ENCODE results near the gene JADE1. TPM values are rescaled to one million over a fixed set of nuclear protein-coding genes. Genes with fewer than 3 reads are reported as not detected.

Gene JADE1
- total and polyA plus RNA-seq, 2 experiments from 2014 or later = 84.2 to 158 TPM

- no peaks in the 10 kb centered on the region for H4K20me1 ChIP-seq (replicated peaks; ENCODE audit: insufficient read depth)
- peaks cover 4% of the 10 kb centered on the region for H3K27me3 Mint-ChIP-seq (ENCODE audit: insufficient read depth, low read depth, poor library complexity)
- H3K4me1 ChIP-seq (ENCODE audit: insufficient read depth) = peaks cover 60% of the 10 kb centered on the region
- H3K4me2 ChIP-seq = no peak overlapping the region
- H3K9me2 ChIP-seq (ENCODE audit: insufficient read depth) = peaks cover 3% of the 10 kb centered on the region; the same call in 1 of the 2 replicates
- H3K4me1 Mint-ChIP-seq = peaks cover 7% of the 10 kb centered on the region
- H3K4me3 Mint-ChIP-seq = no peak overlapping the region
- no peaks in the 10 kb centered on the region for H3K27me3 ChIP-seq (ENCODE audit: insufficient read depth)
- no peak overlapping the region for H3K4me3 ChIP-seq
- peaks cover under 1% of the 10 kb centered on the region; the same call in 2 of the 3 replicates for H3K36me3 Mint-ChIP-seq (ENCODE audit: low read depth)
- TF ChIP-seq REST (IDR thresholded peaks at IDR 0.05; ENCODE audit: unreplicated experiment) = no peak
- TF ChIP-seq ZNF114 (CRISPR knock-in tag; IDR thresholded peaks at IDR 0.05) = no peak
- no peak for TF ChIP-seq STAT1 (IDR thresholded peaks at IDR 0.05; ENCODE audit: unreplicated experiment)
- no peak for TF ChIP-seq JUNB (IDR thresholded peaks at IDR 0.05; ENCODE audit: unreplicated experiment)
- H3K36me3 ChIP-seq (ENCODE audit: insufficient read depth) = no peaks in the 10 kb centered on the region
- H2AFZ ChIP-seq = no peak overlapping the region
- no peaks in the 10 kb centered on the region for H3K79me2 ChIP-seq (replicated peaks; ENCODE audit: insufficient read depth)
- no peaks in the 10 kb centered on the region for H3K9me3 Mint-ChIP-seq
- no peak for ATAC-seq
- no peak overlapping the region for H3K27ac ChIP-seq (ENCODE audit: low read depth)
- no peak overlapping the region for H3K27ac Mint-ChIP-seq
- peaks cover 16% of the 10 kb centered on the region; the same call in 1 of the 2 replicates for H3F3A ChIP-seq (replicated peaks; ENCODE audit: low read depth)
- no peak for DNase-seq (ENCODE audit: low spot score)
Observed at GRCh38 chr4:128800284-128800683, 9.2 kb upstream of the JADE1 start.

GRCh38 chr4:128800701-128801284, 8.7 kb upstream of the JADE1 start:
- Histone ChIP-seq H4K20me1 (replicated peaks; ENCODE audit: insufficient read depth) (no peaks in the 10 kb centered on the region), H3K27me3 (ENCODE audit: insufficient read depth) (no peaks in the 10 kb centered on the region), H3K9me2 (ENCODE audit: insufficient read depth) (peaks cover 3% of the 10 kb centered on the region; the same call in 1 of the 2 replicates), H3K4me1 (ENCODE audit: insufficient read depth) (peaks cover 60% of the 10 kb centered on the region), H3F3A (replicated peaks; ENCODE audit: low read depth) (peaks cover 16% of the 10 kb centered on the region; the same call in 1 of the 2 replicates), H3K4me3 (no peak overlapping the region), H3K79me2 (replicated peaks; ENCODE audit: insufficient read depth) (no peaks in the 10 kb centered on the region), H3K36me3 (ENCODE audit: insufficient read depth) (no peaks in the 10 kb centered on the region), H3K4me2 (peak overlapping the region; percentile 9; the same call in 1 of the 2 replicates), H2AFZ (no peak overlapping the region), H3K27ac (ENCODE audit: low read depth) (no peak overlapping the region)
- DNase-seq (ENCODE audit: low spot score) = no peak
- Mint-ChIP-seq H3K4me3 (no peak overlapping the region), H3K27ac (no peak overlapping the region), H3K4me1 (peaks cover 7% of the 10 kb centered on the region), H3K9me3 (no peaks in the 10 kb centered on the region), H3K27me3 (ENCODE audit: insufficient read depth, low read depth, poor library complexity) (peaks cover 4% of the 10 kb centered on the region), H3K36me3 (ENCODE audit: low read depth) (no peaks in the 10 kb centered on the region)
- ATAC-seq = no peak
- TF ChIP-seq STAT1 (IDR thresholded peaks at IDR 0.05; ENCODE audit: unreplicated experiment) (no peak), ZNF114 (CRISPR knock-in tag; IDR thresholded peaks at IDR 0.05) (no peak), EZH2phosphoT487 (IDR thresholded peaks at IDR 0.05; ENCODE audit: unreplicated experiment) (no peak), JUNB (IDR thresholded peaks at IDR 0.05; ENCODE audit: unreplicated experiment) (no peak), NANOG (IDR thresholded peaks at IDR 0.05; ENCODE audit: borderline replicate concordance) (no peak), POLR2AphosphoS5 (IDR thresholded peaks at IDR 0.05; ENCODE audit: low read depth) (no peak), CREB1 (CRISPR knock-in tag; IDR thresholded peaks at IDR 0.05; ENCODE audit: low read depth) (no peak)
- TF ChIP-seq, protein P1, sequence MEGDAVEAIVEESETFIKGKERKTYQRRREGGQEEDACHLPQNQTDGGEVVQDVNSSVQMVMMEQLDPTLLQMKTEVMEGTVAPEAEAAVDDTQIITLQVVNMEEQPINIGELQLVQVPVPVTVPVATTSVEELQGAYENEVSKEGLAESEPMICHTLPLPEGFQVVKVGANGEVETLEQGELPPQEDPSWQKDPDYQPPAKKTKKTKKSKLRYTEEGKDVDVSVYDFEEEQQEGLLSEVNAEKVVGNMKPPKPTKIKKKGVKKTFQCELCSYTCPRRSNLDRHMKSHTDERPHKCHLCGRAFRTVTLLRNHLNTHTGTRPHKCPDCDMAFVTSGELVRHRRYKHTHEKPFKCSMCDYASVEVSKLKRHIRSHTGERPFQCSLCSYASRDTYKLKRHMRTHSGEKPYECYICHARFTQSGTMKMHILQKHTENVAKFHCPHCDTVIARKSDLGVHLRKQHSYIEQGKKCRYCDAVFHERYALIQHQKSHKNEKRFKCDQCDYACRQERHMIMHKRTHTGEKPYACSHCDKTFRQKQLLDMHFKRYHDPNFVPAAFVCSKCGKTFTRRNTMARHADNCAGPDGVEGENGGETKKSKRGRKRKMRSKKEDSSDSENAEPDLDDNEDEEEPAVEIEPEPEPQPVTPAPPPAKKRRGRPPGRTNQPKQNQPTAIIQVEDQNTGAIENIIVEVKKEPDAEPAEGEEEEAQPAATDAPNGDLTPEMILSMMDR (conservative IDR thresholded peaks at IDR 0.05; ENCODE audit: low read depth in 2 of 2) = no peak
- TF ChIP-seq, protein P2, sequence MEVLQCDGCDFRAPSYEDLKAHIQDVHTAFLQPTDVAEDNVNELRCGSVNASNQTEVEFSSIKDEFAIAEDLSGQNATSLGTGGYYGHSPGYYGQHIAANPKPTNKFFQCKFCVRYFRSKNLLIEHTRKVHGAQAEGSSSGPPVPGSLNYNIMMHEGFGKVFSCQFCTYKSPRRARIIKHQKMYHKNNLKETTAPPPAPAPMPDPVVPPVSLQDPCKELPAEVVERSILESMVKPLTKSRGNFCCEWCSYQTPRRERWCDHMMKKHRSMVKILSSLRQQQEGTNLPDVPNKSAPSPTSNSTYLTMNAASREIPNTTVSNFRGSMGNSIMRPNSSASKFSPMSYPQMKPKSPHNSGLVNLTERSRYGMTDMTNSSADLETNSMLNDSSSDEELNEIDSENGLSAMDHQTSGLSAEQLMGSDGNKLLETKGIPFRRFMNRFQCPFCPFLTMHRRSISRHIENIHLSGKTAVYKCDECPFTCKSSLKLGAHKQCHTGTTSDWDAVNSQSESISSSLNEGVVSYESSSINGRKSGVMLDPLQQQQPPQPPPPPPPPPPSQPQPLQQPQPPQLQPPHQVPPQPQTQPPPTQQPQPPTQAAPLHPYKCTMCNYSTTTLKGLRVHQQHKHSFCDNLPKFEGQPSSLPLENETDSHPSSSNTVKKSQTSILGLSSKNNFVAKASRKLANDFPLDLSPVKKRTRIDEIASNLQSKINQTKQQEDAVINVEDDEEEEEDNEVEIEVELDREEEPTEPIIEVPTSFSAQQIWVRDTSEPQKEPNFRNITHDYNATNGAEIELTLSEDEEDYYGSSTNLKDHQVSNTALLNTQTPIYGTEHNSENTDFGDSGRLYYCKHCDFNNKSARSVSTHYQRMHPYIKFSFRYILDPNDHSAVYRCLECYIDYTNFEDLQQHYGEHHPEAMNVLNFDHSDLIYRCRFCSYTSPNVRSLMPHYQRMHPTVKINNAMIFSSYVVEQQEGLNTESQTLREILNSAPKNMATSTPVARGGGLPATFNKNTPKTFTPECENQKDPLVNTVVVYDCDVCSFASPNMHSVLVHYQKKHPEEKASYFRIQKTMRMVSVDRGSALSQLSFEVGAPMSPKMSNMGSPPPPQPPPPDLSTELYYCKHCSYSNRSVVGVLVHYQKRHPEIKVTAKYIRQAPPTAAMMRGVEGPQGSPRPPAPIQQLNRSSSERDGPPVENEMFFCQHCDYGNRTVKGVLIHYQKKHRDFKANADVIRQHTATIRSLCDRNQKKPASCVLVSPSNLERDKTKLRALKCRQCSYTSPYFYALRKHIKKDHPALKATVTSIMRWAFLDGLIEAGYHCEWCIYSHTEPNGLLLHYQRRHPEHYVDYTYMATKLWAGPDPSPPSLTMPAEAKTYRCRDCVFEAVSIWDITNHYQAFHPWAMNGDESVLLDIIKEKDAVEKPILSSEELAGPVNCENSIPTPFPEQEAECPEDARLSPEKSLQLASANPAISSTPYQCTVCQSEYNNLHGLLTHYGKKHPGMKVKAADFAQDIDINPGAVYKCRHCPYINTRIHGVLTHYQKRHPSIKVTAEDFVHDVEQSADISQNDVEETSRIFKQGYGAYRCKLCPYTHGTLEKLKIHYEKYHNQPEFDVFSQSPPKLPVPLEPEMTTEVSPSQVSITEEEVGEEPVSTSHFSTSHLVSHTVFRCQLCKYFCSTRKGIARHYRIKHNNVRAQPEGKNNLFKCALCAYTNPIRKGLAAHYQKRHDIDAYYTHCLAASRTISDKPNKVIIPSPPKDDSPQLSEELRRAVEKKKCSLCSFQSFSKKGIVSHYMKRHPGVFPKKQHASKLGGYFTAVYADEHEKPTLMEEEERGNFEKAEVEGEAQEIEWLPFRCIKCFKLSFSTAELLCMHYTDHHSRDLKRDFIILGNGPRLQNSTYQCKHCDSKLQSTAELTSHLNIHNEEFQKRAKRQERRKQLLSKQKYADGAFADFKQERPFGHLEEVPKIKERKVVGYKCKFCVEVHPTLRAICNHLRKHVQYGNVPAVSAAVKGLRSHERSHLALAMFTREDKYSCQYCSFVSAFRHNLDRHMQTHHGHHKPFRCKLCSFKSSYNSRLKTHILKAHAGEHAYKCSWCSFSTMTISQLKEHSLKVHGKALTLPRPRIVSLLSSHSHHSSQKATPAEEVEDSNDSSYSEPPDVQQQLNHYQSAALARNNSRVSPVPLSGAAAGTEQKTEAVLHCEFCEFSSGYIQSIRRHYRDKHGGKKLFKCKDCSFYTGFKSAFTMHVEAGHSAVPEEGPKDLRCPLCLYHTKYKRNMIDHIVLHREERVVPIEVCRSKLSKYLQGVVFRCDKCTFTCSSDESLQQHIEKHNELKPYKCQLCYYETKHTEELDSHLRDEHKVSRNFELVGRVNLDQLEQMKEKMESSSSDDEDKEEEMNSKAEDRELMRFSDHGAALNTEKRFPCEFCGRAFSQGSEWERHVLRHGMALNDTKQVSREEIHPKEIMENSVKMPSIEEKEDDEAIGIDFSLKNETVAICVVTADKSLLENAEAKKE (CRISPR knock-in tag; IDR thresholded peaks at IDR 0.05) = no peak

All from GM23338 (cell line).